HG02840 (cell line): ENCODE data around the gene USP43.

ENCODE experiments used
- ATAC-seq: cut with Tn5 transposase; IDR thresholded peaks from one replicate; pipeline ENCODE4 v1.9.1; 2021; ENCODE audit warnings: mild to moderate bottlenecking, moderate library complexity, moderate number of reproducible peaks; ENCODE audit not compliant: unreplicated experiment, low FRiP score

Gene USP43

DNA sequence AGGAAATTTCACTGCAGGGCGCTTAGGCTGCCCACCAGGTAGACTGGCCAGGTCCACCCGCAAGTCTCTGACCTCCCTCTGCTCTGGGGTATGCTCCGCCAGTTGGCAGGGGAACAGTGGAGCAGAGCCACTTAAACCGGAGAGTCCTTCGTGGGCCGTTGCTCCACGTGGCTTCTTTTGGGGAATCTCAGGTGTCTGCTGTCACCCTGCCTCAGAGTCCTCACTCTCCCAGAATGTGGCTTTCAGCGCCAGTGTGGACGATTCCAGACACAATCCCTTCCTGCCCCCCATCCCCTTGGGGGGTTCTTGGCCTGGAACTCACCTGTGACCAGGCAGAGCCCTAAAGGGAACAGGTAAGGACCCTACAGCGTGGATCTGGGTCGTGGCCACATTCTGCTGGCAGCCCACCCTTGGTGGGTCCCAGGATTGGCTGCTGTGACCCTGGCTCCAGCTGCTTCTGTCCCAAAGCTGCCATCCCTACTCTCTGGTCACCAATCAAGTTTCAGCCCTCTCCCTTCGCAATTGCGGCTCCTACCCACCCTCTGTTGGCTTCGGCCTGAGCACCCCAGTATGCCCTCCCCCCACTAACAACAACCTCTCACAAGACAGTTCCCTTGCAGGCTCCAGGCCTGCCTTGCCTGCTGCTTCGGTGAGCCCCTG, 123.8 kb downstream of the USP43 start:
- ATAC-seq, result no peak

DNA sequence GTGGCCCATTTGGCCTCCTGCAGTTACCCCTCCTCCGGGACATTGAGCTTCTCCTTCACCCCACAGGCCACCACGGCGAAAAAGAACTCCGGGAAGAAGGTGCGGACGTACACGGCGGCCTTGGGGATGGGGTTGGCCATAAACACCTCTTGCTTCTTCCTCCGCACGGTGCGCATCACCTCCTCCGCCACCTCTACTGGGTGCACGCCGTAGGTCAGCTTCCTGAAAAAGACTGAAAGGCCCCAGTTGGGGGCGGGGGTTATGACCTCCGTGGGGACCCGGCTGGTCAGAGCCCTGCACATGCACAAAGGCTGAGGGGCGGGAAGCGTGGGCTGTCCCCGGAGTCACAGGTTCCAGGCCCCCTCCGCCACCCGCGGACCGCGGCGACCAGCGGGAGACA, 126.1 kb downstream of the USP43 start:
- no peak for ATAC-seq

DNA sequence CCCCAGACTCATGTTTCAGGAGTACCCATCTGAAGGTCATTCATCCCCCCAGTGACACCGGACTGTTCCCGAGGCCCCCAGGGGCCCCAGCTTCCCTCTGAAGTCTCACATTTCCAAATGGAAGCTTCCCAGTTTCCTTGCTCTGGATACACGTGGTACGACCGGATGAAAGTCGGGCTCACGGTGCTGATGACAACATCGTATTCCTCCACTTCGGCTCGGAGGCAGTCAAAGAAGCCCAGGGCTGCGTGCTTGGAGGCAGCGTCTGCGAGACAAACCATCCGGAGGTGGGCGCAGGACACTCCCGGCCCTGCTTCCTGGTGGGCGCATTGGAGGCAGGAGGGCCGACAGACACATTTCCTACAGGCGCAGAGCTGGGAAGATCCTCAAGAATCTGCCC, 127.3 kb downstream of the USP43 start:
- no peak for ATAC-seq

DNA sequence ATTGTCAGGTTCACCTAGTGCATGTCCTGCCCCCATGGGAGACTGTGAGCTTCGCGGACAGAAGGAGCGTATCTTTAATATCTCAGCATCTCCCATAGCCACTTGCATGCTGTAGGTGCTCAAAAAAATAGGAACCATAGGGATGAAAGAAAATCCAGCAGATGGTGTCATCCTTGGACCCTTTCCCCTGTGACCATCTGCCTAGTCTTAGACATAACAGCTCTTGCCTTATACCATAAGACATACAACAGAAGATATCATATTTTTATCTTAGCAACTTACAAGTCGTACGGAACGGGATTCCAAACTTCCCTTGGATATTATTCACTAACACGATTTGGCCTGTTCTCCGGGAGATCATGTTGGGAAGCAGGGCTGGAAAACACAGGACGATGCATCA, 131.6 kb downstream of the USP43 start:
- ATAC-seq, result no peak
